ENCODE data around the gene CD58.

Gene CD58

DNA sequence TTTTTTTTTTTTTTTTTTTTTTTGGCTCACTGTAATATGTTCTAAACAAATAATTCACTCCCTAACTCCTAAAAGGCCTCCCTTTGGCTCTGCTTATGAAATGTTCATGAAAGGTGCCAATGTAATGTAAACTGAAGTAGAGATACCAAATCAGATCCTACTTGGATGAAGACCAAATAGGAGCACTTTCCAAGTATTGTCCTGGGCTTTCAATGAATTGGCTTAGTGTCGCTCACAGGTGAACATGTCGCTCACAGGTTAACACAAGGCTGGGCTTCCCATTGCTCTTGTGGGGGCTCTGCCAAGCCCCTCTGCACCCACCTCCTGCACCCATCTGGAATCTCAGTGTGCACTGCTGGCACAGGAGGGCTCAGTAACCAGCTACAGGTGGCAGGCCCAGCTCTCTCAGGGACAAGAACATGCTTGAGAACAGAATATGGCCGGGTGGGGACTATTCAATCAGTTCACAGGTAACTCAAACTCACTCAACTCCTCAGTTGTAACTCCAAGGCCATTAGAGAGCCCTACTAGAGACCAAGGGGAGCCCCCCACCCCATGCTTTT, 10.6 kb upstream of the CD58 start:
- H3K27ac Mint-ChIP-seq: no peak overlapping the region
- no peaks in the 10 kb centered on the region for H3K9me3 Mint-ChIP-seq
- H3K4me1 Mint-ChIP-seq: peaks cover 10% of the 10 kb centered on the region
- H3K4me3 Mint-ChIP-seq: no peak overlapping the region
- peaks cover 38% of the 10 kb centered on the region for H3K36me3 Mint-ChIP-seq
- ATAC-seq: no peak
- no peaks in the 10 kb centered on the region for H3K27me3 Mint-ChIP-seq

DNA sequence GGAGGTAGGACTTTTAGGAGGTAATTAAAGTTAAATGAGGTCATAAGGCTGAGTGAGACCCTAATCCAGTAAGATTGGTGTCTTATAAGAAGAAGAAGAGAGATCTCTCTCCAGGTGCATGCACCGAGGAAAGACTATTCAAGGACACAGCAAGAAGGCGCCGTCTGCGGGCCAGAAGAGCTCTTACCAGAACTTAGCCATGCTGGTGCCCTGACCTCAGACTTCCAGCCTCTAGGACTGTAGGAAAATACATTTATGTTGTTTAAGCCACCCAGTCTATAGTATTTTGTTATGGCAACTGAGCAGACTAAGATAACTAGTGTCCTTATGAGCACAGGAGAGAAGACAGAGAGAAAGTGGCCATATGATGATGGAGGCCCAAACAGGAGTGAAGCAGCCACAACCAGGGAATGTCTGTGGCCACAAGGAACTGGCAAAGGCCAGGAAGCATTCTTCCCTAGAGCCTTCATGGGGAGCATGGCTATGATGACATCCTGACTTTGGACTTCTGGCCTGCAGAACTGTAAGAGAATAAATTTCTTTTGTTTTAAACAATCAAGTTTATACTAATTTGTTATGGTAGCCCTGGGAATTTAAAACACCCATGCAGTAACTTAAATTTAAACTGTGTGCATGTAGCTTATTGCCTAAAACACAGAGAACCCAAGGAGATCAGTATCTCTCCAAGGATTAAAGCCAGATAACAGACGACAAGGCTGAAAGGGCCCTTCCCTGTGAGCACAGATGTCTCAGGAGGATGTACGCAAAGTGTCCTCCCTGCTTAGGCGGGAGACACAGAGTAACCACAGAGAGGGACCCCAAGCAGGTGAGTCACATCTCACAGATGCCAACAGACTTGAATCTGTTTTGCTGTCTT, 9.9 kb upstream of the CD58 start:
- Mint-ChIP-seq H3K9me3 (no peaks in the 10 kb centered on the region), H3K36me3 (peaks cover 43% of the 10 kb centered on the region), H3K27me3 (no peaks in the 10 kb centered on the region), H3K4me1 (peaks cover 7% of the 10 kb centered on the region), H3K4me3 (no peak overlapping the region), H3K27ac (no peak overlapping the region)
- ATAC-seq: no peak

DNA sequence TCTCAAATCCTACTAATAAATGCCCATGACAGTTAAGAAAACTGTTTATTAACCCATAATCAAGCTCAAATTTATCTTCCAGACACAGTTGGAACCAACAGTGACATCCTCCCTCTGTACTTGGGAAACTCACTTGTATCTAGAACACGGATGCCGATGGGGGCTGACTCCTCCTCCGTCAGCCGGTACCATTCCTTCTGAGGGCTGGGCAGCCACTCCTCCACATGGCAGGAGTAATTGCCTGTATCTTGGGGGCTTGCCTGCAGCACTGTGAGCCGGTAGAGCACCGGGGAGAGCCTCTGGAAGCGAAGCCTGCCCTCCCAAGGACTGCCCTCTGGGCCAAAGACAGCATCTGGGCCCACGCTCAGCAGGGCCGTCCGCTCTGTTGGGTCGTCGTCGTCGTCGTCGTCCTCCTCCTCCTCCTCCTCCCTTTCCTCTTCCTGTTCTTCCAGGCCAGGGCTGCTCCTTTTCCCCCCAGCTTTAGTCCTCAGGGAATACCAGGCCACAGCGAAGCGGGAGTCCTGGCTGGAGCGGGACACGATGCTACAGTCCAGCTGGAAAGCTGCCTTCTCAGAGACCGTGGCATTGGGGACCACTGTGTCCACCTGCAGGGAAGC, 8.5 kb upstream of the CD58 start:
- peaks cover 46% of the 10 kb centered on the region for H3K36me3 Mint-ChIP-seq
- no peak overlapping the region for H3K27ac Mint-ChIP-seq
- no peak for ATAC-seq
- peaks cover 14% of the 10 kb centered on the region for H3K4me1 Mint-ChIP-seq
- no peaks in the 10 kb centered on the region for H3K27me3 Mint-ChIP-seq
- H3K9me3 Mint-ChIP-seq: no peaks in the 10 kb centered on the region
- H3K4me3 Mint-ChIP-seq: no peak overlapping the region

DNA sequence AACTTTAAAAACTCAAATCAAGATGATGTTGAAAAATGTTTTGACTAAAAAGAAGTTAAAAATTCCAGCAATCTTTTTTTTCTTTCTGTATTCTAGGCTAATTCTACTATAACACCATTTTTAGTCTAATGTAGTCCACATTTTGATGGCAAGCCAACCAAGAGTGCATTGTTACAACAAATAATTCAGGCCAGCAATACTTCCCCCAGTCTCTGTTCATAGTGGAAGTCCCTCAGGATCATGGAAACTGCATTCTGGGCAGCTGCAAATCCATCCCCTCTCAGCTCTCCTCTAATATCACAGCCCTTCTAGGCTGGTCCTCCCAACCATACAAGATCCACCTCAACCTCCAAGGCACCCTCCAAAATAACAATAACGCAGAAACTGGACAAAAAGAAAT, 7.8 kb upstream of the CD58 start:
- Mint-ChIP-seq H3K36me3 (peaks cover 46% of the 10 kb centered on the region), H3K4me1 (peaks cover 22% of the 10 kb centered on the region), H3K9me3 (no peaks in the 10 kb centered on the region), H3K27me3 (no peaks in the 10 kb centered on the region), H3K27ac (no peak overlapping the region), H3K4me3 (no peak overlapping the region)
- ATAC-seq: no peak

DNA sequence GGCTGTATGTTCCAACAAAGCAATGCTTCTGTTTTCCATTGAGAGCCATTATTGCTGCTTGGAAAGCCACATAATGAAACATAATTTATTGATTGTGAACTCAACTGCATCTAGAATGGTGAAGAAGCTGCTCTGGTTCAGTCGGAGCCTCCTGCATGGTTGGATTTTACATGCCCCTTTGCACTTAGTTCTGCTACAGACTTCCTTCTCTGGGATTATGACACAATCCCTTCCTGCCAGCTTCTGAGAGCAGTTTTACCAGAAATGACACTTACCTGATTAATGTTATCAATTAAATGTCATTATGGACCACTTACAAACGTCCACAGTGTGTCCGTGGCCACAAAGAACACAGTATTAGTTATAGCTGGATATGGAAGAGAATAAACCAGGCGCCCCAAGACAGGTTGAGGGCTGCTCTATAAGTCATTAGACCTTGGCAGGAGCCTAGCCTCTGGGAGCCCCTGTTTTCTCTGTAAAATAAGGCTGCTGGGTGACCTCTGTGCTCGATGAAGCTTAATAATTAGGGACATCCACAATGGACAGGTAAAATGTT, 7.0 kb upstream of the CD58 start:
- ATAC-seq: no peak
- H3K27me3 Mint-ChIP-seq: no peaks in the 10 kb centered on the region
- no peak overlapping the region for H3K4me3 Mint-ChIP-seq
- H3K4me1 Mint-ChIP-seq: peaks cover 27% of the 10 kb centered on the region
- peaks cover 46% of the 10 kb centered on the region for H3K36me3 Mint-ChIP-seq
- H3K9me3 Mint-ChIP-seq: no peaks in the 10 kb centered on the region
- no peak overlapping the region for H3K27ac Mint-ChIP-seq

DNA sequence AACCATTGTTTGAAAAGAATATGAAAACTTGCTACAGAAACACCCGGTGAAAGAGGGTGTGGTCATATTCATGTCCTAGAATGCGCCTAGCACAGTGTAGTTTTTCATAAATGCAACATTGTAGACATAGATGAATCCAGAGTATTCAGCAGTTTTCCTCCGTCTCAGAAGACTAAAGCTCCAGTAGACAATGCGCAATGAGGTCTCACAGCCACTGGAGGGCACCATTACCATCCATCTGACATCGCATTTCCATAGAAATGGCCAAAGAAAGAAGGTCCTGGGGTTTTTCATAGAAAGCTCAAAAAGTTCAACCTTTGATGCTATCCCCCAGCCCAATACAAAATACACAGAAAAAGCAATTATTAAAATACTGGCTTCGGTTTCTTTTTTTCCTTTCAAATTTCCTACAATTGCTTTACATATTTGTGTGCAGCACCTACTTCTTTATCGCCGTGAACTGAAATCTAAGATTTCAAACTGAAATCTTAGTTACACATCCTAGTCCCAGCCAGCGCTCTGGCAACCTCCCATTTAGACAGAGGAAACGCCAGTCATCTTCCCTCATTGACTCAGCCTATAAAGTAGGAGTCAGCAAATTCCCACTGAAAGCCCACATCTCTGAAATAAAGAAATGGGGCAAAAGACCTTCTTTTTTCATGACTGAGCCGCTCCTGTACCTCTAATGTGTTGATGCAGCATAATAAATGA, 3.9 kb upstream of the CD58 start:
- Mint-ChIP-seq H3K36me3 (peaks cover 41% of the 10 kb centered on the region), H3K9me3 (no peaks in the 10 kb centered on the region), H3K4me1 (peaks cover 46% of the 10 kb centered on the region), H3K4me3 (no peak overlapping the region), H3K27me3 (no peaks in the 10 kb centered on the region), H3K27ac (peak overlapping the region; percentile 2)
- no peak for ATAC-seq

DNA sequence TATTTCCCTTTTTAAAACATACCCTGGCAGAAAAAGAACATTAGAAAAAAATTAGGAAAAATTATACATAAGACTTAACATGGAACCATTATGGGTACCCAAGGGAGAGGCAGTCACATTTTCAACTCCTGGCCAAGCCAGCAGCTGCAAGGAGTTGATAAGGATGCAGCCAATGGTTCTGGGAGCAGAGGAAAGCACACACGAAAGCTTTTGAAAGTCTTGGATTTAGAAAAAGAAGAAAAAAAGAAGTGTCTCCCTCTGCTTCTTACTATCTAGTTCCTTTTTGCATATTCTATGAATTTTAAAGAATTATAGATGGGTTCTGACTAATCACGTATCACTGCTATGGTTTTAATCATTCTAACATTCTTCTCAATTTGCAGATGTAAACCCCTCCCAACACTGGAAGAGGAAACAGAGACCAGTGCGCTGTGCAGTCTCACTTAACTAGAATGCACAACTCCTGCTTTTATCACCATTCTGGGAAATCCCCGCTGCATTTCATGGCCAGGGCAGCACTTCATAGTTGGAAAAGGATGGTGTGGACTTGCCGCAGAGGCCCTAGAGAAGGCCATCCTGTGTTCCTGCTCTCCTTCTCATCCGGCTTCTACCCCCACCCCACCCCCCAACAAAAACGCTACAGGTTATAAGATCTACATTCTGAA, 2.7 kb upstream of the CD58 start:
- peaks cover 41% of the 10 kb centered on the region for H3K36me3 Mint-ChIP-seq
- H3K27me3 Mint-ChIP-seq: no peaks in the 10 kb centered on the region
- no peak for ATAC-seq
- peak overlapping the region; percentile 18 for H3K4me3 Mint-ChIP-seq
- no peaks in the 10 kb centered on the region for H3K9me3 Mint-ChIP-seq
- peak overlapping the region; percentile 2 for H3K27ac Mint-ChIP-seq
- peaks cover 58% of the 10 kb centered on the region for H3K4me1 Mint-ChIP-seq

DNA sequence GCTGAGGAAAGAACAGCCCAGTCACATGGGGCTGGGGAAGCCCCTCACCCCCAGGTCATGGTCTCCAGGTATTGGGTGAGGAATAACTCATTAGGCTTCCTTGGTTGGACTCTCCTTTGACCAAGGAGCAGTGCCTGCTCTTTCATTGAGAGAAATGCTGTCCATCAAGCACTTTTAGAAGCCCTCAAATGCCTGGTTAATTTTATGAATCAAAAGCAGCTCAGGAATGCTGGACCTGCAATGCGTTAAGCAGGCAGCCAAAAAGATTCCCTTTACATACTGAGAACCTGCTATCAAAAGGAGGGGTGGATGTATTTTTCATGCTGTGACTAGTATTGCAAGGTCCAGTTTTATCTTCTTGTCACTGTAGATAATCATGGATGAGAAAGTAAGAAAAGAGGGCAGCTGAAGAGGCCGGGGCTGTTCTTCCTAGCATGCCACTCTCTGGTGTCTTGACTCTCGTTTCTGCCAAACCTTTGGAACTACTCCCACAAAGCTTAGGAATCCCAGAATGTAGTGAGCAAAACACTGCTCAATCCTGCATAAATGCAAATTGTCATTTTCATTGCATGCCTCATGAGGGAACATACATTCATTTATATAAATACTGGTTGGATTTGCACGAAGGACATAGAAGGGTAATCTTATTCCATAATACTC, 2.1 kb upstream of the CD58 start:
- Mint-ChIP-seq H3K36me3 (peaks cover 46% of the 10 kb centered on the region), H3K4me3 (no peak overlapping the region), H3K27me3 (no peaks in the 10 kb centered on the region), H3K4me1 (peaks cover 64% of the 10 kb centered on the region), H3K9me3 (no peaks in the 10 kb centered on the region), H3K27ac (no peak overlapping the region)
- ATAC-seq: no peak

DNA sequence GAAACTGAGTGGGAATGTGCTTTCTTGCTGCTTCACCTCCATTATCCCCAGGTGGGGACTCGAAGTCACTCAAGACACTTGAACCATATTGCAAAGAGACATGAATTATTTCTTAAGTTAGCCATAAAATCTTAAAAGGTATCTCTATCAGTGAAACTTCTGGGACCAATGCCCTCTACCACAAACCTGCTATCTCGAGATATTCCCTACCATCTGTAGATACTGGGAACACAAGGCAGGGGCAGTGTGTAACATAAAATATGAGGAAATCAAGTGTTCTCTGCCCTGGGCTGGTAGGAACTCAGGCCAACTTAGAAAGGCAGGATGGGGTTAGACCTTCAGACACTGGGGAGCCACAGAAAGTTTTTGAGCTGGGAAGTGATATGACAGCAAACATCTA, 1.3 kb upstream of the CD58 start:
- peak overlapping the region; percentile 98 for H3K4me3 Mint-ChIP-seq
- peaks cover 69% of the 10 kb centered on the region for H3K4me1 Mint-ChIP-seq
- peaks cover 44% of the 10 kb centered on the region for H3K36me3 Mint-ChIP-seq
- H3K9me3 Mint-ChIP-seq: no peaks in the 10 kb centered on the region
- ATAC-seq: no peak
- H3K27me3 Mint-ChIP-seq: no peaks in the 10 kb centered on the region
- H3K27ac Mint-ChIP-seq: peak overlapping the region; percentile 99

DNA sequence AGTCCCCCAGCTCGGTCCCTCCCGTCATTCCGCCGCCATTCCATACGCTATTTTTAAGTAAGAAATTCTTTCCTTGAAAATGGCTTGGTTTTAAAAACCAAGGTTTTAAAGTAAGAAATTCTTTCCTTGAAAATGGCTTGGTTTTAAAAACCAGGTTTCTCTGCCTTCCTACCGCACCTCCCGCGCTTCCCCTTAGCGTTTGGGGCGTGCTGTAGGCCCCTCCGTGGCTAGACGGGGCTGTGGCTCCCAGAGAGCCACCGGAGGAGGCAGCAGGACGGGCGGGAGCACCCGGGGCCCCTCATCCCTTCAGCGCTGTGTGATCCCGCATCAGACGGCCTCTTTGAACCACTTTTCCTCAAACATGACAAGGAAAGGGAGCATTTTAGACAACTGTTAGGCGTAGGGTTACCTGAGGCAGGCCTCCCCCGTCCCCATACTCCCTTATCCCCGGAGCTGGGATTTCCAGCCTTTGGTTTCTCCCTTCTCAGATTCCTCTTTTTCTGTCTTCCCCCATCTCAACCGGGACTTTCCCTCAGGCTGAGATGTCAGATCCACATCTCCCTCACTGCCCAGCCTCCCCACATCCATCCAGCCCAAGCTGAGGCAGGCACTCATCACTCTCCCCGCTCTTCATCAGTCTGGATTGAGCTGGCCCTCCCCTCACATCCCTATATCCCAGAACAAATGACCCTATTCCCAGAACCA, 541 bp upstream of the CD58 start:
- peaks cover 44% of the 10 kb centered on the region for H3K36me3 Mint-ChIP-seq
- H3K4me1 Mint-ChIP-seq: peaks cover 76% of the 10 kb centered on the region
- H3K27ac Mint-ChIP-seq: peak overlapping the region; percentile 99
- no peak for ATAC-seq
- H3K4me3 Mint-ChIP-seq: peak overlapping the region; percentile 98
- H3K9me3 Mint-ChIP-seq: no peaks in the 10 kb centered on the region
- no peaks in the 10 kb centered on the region for H3K27me3 Mint-ChIP-seq

DNA sequence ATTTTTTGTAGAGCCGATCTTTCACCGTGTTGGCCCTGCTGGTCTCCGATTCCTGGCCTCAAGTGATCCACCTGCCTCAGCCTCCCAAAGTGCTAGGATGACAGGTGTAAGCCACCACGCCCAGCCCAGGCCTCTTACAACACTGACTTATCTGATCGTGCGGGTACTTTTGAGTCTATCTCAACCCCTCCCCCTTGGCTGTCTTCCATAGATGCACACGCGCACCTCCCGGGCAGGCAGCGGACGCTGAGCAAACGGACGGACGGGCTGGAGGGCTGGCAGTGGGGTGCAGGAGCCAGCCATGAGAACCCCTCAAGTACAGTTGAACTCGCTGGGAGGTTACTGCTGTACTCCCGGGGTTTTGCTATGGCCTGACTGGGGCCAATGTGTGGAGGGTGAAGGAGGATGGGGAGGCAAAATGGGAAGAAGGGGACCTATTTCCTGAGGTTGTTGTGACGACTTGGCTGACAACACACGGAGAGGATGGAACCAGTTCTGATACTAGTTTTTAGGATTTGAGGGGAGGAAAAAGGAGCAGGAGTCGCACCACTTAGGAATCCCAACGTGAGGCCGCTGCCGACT, 959 bp downstream of the CD58 start:
- H3K4me1 Mint-ChIP-seq: peaks cover 80% of the 10 kb centered on the region
- peak overlapping the region; percentile 99 for H3K27ac Mint-ChIP-seq
- H3K27me3 Mint-ChIP-seq: no peaks in the 10 kb centered on the region
- ATAC-seq: peak; percentile 28
- peaks cover 5% of the 10 kb centered on the region for H3K9me3 Mint-ChIP-seq
- H3K36me3 Mint-ChIP-seq: peaks cover 50% of the 10 kb centered on the region
- peak overlapping the region; percentile 98 for H3K4me3 Mint-ChIP-seq

DNA sequence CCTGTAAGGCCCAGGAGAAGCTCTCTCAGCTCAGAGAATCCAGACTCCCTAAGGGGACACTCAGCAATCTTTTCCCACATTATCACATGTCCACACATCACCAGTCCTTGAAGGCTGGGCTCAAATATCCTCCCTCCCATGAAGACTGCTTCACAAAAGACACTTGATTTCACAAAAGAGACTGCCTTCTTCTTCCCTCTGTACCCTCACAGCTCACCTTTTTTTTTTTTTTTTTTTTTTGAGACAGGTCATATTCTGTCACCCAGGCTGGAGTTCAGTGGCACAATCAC, 1.5 kb downstream of the CD58 start:
- Mint-ChIP-seq H3K27me3 (no peaks in the 10 kb centered on the region), H3K9me3 (peaks cover 8% of the 10 kb centered on the region), H3K4me1 (peaks cover 80% of the 10 kb centered on the region), H3K4me3 (peak overlapping the region; percentile 98), H3K36me3 (peaks cover 56% of the 10 kb centered on the region), H3K27ac (peak overlapping the region; percentile 99)
- ATAC-seq: no peak

DNA sequence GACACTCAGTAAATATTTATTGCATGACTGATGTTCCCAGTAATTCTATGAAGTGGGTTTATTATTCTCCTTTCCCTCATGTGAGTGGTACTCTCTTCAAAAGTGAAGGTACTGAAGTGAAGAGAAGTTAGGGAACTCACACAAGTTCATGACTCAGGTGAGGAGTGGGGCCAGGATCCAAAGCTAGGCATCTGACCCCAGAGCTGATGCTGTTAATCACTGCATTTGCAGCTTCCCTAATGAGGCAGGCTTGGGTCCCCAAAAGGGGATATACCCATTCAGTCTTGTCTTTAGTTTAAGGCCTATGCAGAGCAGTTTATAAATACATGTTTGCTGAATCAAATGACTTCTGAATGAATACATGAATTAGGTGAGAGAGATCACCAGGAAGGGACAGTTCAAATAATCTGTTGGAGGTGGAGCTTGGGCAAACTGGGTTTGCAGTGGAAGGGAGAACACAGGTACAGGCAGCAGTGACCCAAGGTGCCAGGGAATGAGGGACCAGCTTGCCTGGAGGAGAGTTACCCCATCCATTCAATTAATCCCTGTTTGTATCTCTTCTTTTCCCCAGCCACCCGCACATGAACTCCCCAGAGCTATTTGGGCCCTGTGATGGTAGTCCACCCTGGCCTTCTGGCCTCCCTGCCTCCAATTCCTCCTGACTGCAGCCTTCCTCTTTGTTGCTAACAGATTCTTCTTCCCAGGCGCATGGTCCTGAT, 2.0 kb downstream of the CD58 start:
- Mint-ChIP-seq H3K27ac (peak overlapping the region; percentile 99), H3K4me3 (peak overlapping the region; percentile 98), H3K36me3 (peaks cover 61% of the 10 kb centered on the region), H3K27me3 (no peaks in the 10 kb centered on the region), H3K9me3 (peaks cover 11% of the 10 kb centered on the region), H3K4me1 (peaks cover 80% of the 10 kb centered on the region)
- ATAC-seq: no peak

All from stimulated activated memory B cell treated with anti-CD40 and anti-IgM and Interleukin-4, amounts not matched to agents 10 μg/mL and 1 μg/mL and 100 μg/mL, for 72 hours (primary cell).